Measurements from ENCODE around the gene MPP3. TPM values are rescaled to one million over a fixed set of nuclear protein-coding genes. Genes with fewer than 3 reads are reported as not detected.

The MPP3 gene
- total RNA-seq, 1 donor from 2014 or later: 37.0 TPM

DNA sequence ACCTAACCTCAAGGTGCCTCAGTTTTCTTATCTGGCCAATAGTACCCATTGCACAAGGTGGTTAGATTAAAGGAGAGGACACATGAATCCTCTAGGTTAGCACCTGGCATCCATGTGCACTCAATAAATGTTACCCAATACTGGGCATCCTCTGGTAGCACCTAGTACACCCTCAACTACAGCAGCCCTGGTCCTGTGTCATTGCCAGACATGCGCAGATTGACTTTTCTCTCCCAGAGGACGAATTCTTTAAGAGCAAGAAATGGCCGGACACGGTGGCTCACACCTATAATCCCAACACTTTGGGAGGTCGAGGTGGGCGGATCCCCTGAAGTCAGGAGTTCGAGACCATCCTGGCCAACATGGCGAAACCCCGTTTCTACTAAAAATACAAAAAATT, 61.5 kb downstream of the MPP3 start:
- no peak for DNase-seq (ENCODE audit: low spot score in 2 of 2)
- Histone ChIP-seq H3K27ac (no peak overlapping the region), H3K4me3 (no peak overlapping the region), H3K36me3 (peaks cover 43 to 85% of the 10 kb centered on the region in 2 donors), H3K9me3 (no peaks in the 10 kb centered on the region), H3K4me1 (peaks cover 7 to 34% of the 10 kb centered on the region in 2 donors), H3K27me3 (no peaks in the 10 kb centered on the region)
- intact Hi-C loops (cut with DNase I): loop anchor here (10.0 kb wide), 1 partner anchor 377 kb away; the partner anchor contains the start of gene ARL4D
- no peak for TF ChIP-seq CTCF (IDR thresholded peaks at IDR 0.05)

DNA sequence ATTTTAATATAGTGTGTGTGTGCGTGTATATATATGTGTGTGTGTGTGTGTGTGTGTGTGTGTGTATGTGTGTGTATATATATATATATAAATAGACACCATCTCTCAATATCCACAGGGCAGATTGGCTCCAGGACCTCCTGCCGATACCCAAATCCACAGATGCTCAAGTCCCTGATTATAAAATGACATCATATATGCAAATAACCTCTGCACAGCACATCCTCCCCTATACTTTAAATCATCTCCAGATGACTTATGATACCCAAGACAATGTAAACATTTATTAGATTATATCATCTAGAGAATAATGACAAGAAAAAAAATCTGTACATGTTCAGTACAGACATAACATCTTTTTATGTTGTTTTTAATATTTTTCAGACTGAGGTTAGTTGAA, 62.0 kb downstream of the MPP3 start:
- H3K9me3 ChIP-seq: no peaks in the 10 kb centered on the region
- peaks cover 43 to 82% of the 10 kb centered on the region in 2 donors for H3K36me3 ChIP-seq
- no peaks in the 10 kb centered on the region for H3K27me3 ChIP-seq
- peaks cover 7 to 30% of the 10 kb centered on the region in 2 donors for H3K4me1 ChIP-seq
- DNase-seq (ENCODE audit: low spot score in 2 of 2): no peak
- H3K4me3 ChIP-seq: no peak overlapping the region
- intact Hi-C loops (cut with DNase I): loop anchor here (10.0 kb wide), 1 partner anchor 376 kb away; the partner anchor contains the start of gene ARL4D
- H3K27ac ChIP-seq: no peak overlapping the region
- TF ChIP-seq CTCF (IDR thresholded peaks at IDR 0.05): no peak

DNA sequence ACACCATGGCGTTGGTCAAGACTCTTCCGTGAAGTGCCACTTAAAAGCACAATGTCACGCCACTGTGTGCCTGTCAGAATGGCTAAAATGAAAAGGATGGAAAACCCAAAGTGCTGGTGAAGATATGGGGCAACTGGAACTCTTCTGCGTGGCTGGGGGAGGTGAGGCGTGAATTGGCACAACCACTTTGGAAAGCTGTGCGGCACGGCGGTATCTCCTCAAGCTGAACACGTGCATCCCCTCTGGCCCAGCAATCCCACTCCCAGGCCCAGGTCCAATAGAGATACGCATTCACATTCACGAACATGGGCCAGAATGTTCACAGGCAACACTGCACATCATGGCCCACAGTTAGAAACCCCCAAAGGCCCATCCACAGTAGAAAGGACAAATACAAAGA, 63.1 kb downstream of the MPP3 start:
- Histone ChIP-seq H3K4me3 (no peak overlapping the region), H3K27ac (peak overlapping the region in 1 of 2 donors; percentile 8), H3K9me3 (no peaks in the 10 kb centered on the region), H3K4me1 (peaks cover 7 to 22% of the 10 kb centered on the region in 2 donors), H3K27me3 (no peaks in the 10 kb centered on the region), H3K36me3 (peaks cover 40 to 82% of the 10 kb centered on the region in 2 donors)
- DNase-seq (ENCODE audit: low spot score in 2 of 2): no peak
- TF ChIP-seq CTCF (IDR thresholded peaks at IDR 0.05): no peak
- intact Hi-C loops (cut with DNase I): loop anchor here (10.0 kb wide), 1 partner anchor 375 kb away; the partner anchor contains the start of gene ARL4D

DNA sequence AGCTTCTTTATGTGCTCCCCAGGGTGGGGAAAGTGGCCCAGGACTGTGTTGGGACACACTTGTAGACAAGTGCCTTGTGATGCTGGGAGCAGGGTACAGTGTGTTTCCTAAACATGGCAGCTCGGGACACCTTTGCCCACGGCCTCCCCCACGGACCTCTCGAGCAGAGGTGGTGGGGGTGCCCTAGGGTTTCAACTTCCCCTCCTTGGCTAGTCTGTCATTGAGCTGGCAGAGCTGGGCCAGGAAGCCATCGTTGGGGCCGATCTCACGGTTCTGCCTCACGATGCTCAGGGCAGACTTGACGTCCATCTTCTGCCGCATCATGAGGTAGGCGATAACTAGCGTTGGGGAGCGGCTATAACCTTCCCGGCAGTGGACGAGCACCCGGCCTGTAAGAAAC, 63.5 kb downstream of the MPP3 start:
- Histone ChIP-seq H3K4me3 (no peak overlapping the region), H3K4me1 (peaks cover 7 to 24% of the 10 kb centered on the region in 2 donors), H3K9me3 (no peaks in the 10 kb centered on the region), H3K27ac (peak overlapping the region; percentile 8 to 26), H3K27me3 (no peaks in the 10 kb centered on the region), H3K36me3 (peaks cover 36 to 78% of the 10 kb centered on the region in 2 donors)
- no peak for TF ChIP-seq CTCF (IDR thresholded peaks at IDR 0.05)
- DNase-seq (ENCODE audit: low spot score in 2 of 2): no peak
- intact Hi-C loops (cut with DNase I): no loop called here

DNA sequence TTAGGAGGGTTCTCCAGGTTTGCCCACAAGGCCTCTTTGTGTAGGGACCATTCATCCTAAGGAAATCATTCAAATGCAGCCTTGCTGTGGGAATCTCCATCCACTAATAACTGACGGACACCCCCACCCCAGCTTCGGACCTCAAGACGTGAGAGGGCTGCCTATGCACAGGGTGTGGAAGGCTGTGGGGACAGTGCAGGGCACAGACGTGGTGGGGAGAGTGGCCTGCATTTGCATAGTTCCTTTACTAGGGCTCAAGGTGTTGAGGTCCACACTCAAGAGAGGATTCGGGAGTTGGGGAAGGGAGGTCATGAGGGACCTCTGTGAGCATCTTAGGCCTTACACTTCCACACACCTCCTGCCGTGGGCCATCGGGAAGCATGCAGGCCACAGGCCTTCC, 64.0 kb downstream of the MPP3 start:
- Histone ChIP-seq H3K4me1 (peaks cover 7 to 19% of the 10 kb centered on the region in 2 donors), H3K27me3 (no peaks in the 10 kb centered on the region), H3K36me3 (peaks cover 31 to 73% of the 10 kb centered on the region in 2 donors), H3K4me3 (no peak overlapping the region), H3K27ac (peak overlapping the region; percentile 8 to 26), H3K9me3 (no peaks in the 10 kb centered on the region)
- intact Hi-C loops (cut with DNase I): no loop called here
- DNase-seq (ENCODE audit: low spot score in 2 of 2): no peak
- no peak for TF ChIP-seq CTCF (IDR thresholded peaks at IDR 0.05)

DNA sequence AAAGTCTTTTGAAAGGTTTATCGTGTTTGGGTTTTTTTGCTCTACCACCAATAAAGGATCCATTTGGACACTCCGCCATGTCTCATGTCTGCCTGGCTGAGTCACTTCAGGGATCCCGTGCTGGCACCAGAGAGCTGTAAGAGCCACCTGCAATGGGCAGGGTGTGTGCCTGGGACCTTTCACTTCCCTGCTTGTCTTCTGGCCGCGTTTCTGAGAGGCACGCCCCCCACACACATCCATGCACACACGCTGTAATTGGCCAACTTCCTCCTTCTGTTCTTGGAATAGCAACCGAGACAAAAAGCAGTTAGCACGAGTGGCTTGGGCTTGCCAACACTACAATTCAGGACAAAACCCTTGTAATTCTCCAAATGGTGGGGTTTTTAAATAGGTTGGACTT, 64.6 kb downstream of the MPP3 start:
- Histone ChIP-seq H3K9me3 (no peaks in the 10 kb centered on the region), H3K4me1 (peaks cover 5 to 14% of the 10 kb centered on the region in 2 donors), H3K27ac (no peak overlapping the region), H3K36me3 (peaks cover 31 to 68% of the 10 kb centered on the region in 2 donors), H3K4me3 (no peak overlapping the region), H3K27me3 (no peaks in the 10 kb centered on the region)
- DNase-seq (ENCODE audit: low spot score in 2 of 2): peak in 1 of 2 donors; percentile 73
- TF ChIP-seq CTCF (IDR thresholded peaks at IDR 0.05): no peak
- intact Hi-C loops (cut with DNase I): no loop called here

Data from ascending aorta (tissue), 2 donors.